Stimulated activated effector memory CD8-positive, alpha-beta T cell treated with anti-CD3 and anti-CD28 coated beads, Interleukin-12 subunit alpha, Interleukin-12 subunit beta, amount 100 ng/mL, for 72 hours (primary cell): ENCODE results near the gene EFCAB9.

Source experiments
- ATAC-seq: fragments of 150-1000 bp; cut with Tn5 transposase; 2 replicates; pipeline ENCODE4 v1.10.0; 2021
- DNase-seq, 2 donors: peaks; one replicate each; pipeline ENCODE4 v3.0.0; 2021 to 2022; ENCODE audit warnings: low spot score in 2 of 2
- H3K27ac Mint-ChIP-seq: one replicate; pipeline ENCODE4 v1.8.0; 2022; ENCODE audit warnings: mild to moderate bottlenecking, mixed read lengths
- H3K36me3 Mint-ChIP-seq: one replicate; pipeline ENCODE4 v1.8.0; 2022; ENCODE audit warnings: mild to moderate bottlenecking, mixed read lengths
- H3K4me1 Mint-ChIP-seq: one replicate; pipeline ENCODE4 v1.8.0; 2022; ENCODE audit warnings: mixed read lengths
- H3K4me3 Mint-ChIP-seq: one replicate; pipeline ENCODE4 v1.8.0; 2022; ENCODE audit warnings: mild to moderate bottlenecking, mixed read lengths
- H3K9me3 Mint-ChIP-seq: one replicate; pipeline ENCODE4 v1.8.0; 2022; ENCODE audit warnings: mixed read lengths

The EFCAB9 gene

GRCh38 chr5:172235132-172235780 lies 41.3 kb downstream of the EFCAB9 start:
- Mint-ChIP-seq H3K9me3 (no peaks in the 10 kb centered on the region), H3K27ac (no peak overlapping the region), H3K4me1 (peaks cover 38% of the 10 kb centered on the region), H3K36me3 (peaks cover 42% of the 10 kb centered on the region), H3K4me3 (no peak overlapping the region)
- no peak for ATAC-seq
- DNase-seq = no peak

GRCh38 chr5:172235827-172236736 lies 42.1 kb downstream of the EFCAB9 start:
- H3K4me1 Mint-ChIP-seq = peaks cover 38% of the 10 kb centered on the region
- H3K9me3 Mint-ChIP-seq = no peaks in the 10 kb centered on the region
- DNase-seq = no peak
- no peak overlapping the region for H3K27ac Mint-ChIP-seq
- no peak for ATAC-seq
- H3K4me3 Mint-ChIP-seq = no peak overlapping the region
- H3K36me3 Mint-ChIP-seq = peaks cover 33% of the 10 kb centered on the region

GRCh38 chr5:172238334-172238733 lies 44.4 kb downstream of the EFCAB9 start:
- Mint-ChIP-seq H3K36me3 (peaks cover 15% of the 10 kb centered on the region), H3K27ac (peak overlapping the region; percentile 5), H3K9me3 (no peaks in the 10 kb centered on the region), H3K4me3 (no peak overlapping the region), H3K4me1 (peaks cover 42% of the 10 kb centered on the region)
- peak; percentile 55 for ATAC-seq
- no peak for DNase-seq

GRCh38 chr5:172243302-172243701 lies 49.3 kb downstream of the EFCAB9 start:
- no peak overlapping the region for H3K27ac Mint-ChIP-seq
- DNase-seq (no peak), ATAC-seq (no peak)
- H3K9me3 Mint-ChIP-seq = no peaks in the 10 kb centered on the region
- peaks cover 5% of the 10 kb centered on the region for H3K36me3 Mint-ChIP-seq
- no peak overlapping the region for H3K4me3 Mint-ChIP-seq
- H3K4me1 Mint-ChIP-seq = peaks cover 14% of the 10 kb centered on the region

GRCh38 chr5:172245046-172245445 lies 51.1 kb downstream of the EFCAB9 start:
- Mint-ChIP-seq H3K27ac (no peak overlapping the region), H3K9me3 (no peaks in the 10 kb centered on the region), H3K36me3 (peaks cover 10% of the 10 kb centered on the region), H3K4me1 (peaks cover 6% of the 10 kb centered on the region), H3K4me3 (no peak overlapping the region)
- no peak for DNase-seq
- no peak for ATAC-seq

- peaks cover 10% of the 10 kb centered on the region for H3K36me3 Mint-ChIP-seq
- DNase-seq = no peak
- H3K4me3 Mint-ChIP-seq = no peak overlapping the region
- no peaks in the 10 kb centered on the region for H3K9me3 Mint-ChIP-seq
- no peak overlapping the region for H3K27ac Mint-ChIP-seq
- H3K4me1 Mint-ChIP-seq = peaks cover 6% of the 10 kb centered on the region
- no peak for ATAC-seq
Measured at GRCh38 chr5:172245703-172246125, 51.7 kb downstream of the EFCAB9 start.

- DNase-seq = no peak
- Mint-ChIP-seq H3K4me3 (no peak overlapping the region), H3K27ac (no peak overlapping the region)
Measured at GRCh38 chr5:172248637-172249036, 54.7 kb downstream of the EFCAB9 start.

GRCh38 chr5:172251419-172251818 lies 57.4 kb downstream of the EFCAB9 start:
- H3K27ac Mint-ChIP-seq = no peak overlapping the region
- ATAC-seq (no peak), DNase-seq (no peak)
- peaks cover 6% of the 10 kb centered on the region for H3K9me3 Mint-ChIP-seq
- H3K36me3 Mint-ChIP-seq = peaks cover 5% of the 10 kb centered on the region
- no peak overlapping the region for H3K4me3 Mint-ChIP-seq
- H3K4me1 Mint-ChIP-seq = no peaks in the 10 kb centered on the region

More at GRCh38 chr5:172248637-172249036, 54.7 kb downstream of the EFCAB9 start:
- Mint-ChIP-seq H3K9me3 (peaks cover 6% of the 10 kb centered on the region), H3K4me1 (no peaks in the 10 kb centered on the region), H3K36me3 (peaks cover 5% of the 10 kb centered on the region)
- ATAC-seq = no peak

GRCh38 chr5:172252501-172252900 lies 58.5 kb downstream of the EFCAB9 start:
- H3K36me3 Mint-ChIP-seq = peaks cover 5% of the 10 kb centered on the region
- H3K4me1 Mint-ChIP-seq = no peaks in the 10 kb centered on the region
- H3K4me3 Mint-ChIP-seq = no peak overlapping the region
- no peak overlapping the region for H3K27ac Mint-ChIP-seq
- H3K9me3 Mint-ChIP-seq = peaks cover 6% of the 10 kb centered on the region
- DNase-seq (no peak), ATAC-seq (no peak)
